ENCODE data around the gene IGLL5.
"Not testable (repeated sequence)": the region's sequence is repeated elsewhere in the genome, so short reads cannot be mapped to it uniquely, and the experiment has no call there.

Gene IGLL5

GRCh38 chr22:22902247-22903001 lies 14.8 kb downstream of the IGLL5 start:
- DNase-seq, result no peak

- DNase-seq, result no peak
These were observed 15.8 kb downstream of the IGLL5 start for GRCh38 chr22:22903355-22903777.

GRCh38 chr22:22903781-22904192 lies 16.2 kb downstream of the IGLL5 start:
- not testable (repeated sequence) for DNase-seq

GRCh38 chr22:22904736-22905135 lies 17.1 kb downstream of the IGLL5 start:
- not testable (repeated sequence) for DNase-seq

GRCh38 chr22:22906391-22906790 lies 18.8 kb downstream of the IGLL5 start:
- not testable (repeated sequence) for DNase-seq

GRCh38 chr22:22906907-22907550 lies 19.4 kb downstream of the IGLL5 start:
- no peak for DNase-seq

DNA sequence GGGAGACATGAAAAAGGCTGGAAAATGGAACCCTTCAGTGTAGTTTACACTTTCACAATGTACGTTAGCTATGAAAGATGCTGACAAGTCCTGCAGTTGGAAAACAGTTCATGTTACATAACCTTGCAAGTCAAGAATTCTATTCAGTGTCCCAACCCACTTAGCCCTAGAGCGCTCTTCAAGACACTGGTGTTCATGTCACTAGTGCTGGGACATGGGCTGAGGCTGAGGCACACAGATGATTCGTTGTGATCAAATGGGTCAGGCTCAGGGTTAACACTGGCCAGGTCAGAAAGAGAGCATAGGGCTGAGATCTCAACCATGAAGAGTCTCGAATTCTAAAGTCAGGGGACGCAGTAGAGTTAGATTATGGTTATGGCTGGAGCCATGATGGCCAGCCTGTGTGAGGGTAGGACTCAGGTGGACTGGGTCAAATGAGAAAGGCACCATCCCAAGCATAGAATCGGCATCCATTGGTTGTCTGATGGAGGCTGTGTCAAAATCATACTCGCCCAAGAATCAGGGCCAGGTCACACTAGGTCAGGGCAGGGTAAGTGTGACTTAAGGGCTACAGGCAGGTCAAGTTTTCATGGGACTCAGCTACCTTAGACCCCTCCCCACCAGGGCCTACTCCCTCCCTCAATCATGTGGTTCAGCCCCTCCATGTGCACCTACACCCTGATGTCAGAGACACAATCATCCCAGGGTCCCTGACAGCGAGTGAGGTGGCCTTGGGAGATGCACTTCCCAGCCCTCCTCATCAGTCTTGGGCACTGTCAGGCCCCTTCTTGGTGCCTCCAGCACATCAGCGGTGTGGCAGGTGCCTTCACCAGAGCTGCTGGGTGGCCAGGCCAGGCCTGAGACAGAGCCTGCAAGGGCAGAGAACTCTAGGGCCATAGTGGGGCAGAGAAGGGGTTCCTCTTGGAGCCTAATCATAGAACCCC lies 20.2 kb downstream of the IGLL5 start:
- no peak for DNase-seq

- no peak for DNase-seq
These were observed 20.9 kb downstream of the IGLL5 start for GRCh38 chr22:22908495-22908861.

DNA sequence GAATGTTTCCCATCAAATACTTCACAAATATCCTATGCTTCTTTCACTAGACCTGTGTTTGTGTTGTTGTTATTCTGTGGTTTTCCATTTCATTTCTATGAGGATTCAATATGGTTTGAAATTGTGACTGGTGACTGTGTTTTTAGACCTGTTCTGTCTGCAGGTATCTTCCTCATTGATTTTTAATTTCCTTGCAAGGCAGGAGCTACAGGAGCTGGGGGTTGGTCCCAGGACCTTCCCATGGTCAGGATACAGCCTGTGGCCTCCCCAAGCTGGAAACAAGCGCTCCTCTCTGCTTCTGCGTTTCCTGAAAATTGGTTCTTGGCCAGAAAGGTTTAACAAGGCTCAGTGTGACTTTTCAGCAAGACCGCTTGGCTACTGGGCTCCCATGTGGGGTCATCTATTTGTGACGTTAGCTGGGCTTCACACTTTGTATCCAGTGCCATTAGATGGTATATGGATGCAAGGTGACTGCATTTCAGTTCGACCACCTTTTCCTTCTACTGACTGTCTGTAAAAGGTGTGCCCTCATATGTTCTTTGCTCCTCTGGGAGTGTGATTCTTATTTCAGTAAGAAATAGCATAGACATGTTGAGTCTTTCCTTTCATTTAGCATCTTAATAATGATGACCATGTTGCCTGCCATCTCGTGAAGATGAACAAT lies 21.5 kb downstream of the IGLL5 start:
- DNase-seq, result no peak

DNA sequence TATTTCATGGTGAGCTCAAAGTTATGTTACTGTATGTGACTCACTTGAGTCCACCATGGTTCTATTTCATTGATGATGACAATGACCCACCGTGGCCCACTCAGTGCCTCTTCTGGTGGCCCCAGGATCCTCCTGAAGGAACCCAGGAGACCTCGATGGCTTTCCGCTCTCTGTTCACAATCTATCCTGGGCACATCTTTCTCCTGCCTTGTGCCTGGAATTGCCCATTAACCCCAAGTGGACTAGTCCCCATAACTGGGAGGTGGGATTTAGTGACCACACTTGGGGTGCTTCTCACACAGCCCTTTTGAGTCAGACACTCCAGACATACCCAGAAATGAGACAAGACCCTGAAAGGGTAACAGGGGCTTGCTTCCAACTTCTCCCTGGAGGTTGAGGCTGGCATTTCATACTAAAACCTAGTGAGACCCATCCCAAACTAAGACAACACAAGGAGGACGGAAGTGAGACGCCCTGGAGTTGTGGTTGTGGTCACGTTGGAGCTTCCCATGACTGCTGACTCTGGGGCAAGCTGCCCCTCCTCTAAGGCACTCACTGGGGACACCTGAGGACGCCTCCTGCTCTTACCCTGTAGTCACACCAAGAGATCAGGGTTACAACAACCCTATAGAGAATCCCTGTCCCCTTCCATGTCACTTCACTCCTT lies 22.1 kb downstream of the IGLL5 start:
- no peak for DNase-seq

DNA sequence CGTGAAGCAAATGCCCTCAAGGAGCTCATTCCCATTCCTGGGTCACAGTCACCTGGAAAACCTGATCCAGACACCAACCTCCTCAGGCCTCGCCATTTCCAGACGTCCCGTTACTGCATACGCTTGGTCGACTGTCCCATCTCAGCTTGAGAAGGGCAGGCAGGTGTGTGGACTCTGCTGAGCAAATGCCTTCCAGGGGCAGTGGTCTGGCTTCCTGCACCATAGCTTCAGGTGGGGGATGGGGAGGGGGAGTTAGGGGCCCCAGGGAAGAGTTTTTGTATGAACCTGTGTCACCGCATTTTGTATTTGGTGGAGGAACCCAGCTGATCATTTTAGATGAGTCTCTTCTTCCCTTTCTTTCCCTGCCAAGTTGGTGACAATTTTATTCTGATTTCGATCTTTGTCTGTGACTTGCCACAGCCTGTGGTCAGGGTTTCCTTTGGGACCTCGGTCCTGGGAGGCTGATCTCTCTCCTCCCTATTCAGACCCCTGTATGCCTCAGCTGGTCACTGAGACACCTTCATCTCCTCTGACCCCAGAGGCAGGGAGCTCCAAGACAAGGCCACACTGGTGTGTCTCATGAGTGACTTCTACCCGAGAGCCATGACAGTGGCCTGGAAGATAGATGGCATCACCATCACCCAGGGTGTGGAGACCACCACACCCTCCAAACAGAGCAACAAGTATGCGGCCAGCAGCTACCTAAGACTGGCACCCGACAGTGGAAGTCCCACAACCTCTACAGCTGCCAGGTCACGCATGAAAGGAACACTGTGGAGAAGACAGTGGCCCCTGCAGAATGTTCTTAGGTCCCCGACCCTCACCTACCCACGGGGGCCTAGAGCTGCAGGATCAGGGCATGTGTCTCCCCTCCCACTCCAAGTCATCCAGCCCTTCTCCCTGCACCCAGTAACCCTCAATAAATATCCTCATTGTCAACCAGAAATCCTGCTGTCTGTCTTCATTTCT lies 22.9 kb downstream of the IGLL5 start:
- no peak for DNase-seq

GRCh38 chr22:22911327-22912134 lies 23.9 kb downstream of the IGLL5 start:
- no peak for DNase-seq

- DNase-seq, result no peak
These were observed 24.7 kb downstream of the IGLL5 start for GRCh38 chr22:22912135-22912987.

- no peak for DNase-seq
These were observed 25.3 kb downstream of the IGLL5 start for GRCh38 chr22:22912988-22913253.

DNA sequence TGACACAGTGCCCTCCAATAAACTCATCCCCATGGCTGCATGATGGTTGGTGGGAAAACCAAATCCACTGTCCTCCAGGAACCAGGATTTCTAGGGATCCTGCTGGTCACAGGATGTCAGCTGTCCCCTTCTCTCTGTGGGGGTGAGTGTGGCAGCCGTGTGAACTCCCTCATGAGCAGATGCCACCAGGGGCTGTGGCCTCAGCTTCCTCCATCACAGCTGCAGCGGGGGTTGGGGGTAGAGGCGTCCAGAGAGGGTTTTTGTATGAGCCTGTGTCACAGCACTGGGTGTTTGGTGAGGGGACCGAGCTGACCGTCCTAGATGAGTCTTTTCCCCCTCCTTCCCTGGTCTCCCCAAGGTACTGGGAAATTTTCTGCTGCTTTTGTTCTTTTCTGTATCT lies 26.4 kb downstream of the IGLL5 start:
- DNase-seq, result no peak

DNA sequence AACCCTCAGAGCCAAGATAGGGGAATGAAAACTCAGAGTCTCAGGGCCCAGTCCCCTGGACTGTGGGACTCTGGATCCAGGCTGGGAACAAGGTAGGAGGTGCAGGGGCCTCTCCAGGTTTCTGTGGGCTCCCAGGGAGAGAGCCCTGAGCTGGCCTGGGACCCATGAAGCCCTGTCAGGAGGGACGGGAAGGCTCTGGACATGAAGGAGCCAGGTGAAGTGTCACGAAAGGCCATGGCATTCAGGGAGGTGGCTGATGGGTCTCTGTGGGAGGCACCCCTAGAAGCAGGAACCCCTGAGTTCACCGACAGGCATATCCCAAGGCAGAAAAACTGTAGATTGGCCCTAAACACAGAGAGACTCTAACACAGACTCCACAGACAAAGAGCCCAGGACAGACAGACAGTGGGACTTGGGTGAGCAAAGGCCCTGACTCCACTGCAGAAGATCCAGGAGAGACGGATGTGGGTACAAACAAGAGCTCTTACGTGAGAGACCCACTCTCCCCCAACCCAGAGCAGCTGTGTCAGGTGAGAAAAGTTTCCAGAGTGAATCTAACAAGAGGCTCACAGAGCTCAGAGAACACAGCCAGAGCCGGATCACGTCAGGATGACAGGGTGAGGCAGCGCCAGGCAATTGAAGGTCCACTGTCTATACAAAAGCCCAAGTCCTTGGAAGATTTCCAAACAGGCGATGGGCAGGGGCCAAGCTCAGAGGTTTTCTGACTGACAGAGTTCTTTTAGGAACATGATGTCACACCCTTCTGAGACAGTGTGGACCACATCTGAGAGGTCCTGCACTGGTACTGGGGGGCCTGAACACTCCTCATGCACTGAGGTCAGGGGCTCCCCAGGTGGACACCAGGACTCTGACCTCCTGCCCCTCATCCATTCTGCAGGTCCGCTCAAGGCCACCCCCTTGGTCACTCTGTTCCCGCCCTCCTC lies 27.4 kb downstream of the IGLL5 start:
- no peak for DNase-seq

GRCh38 chr22:22915670-22916035 lies 28.0 kb downstream of the IGLL5 start:
- DNase-seq, result no peak

DNA sequence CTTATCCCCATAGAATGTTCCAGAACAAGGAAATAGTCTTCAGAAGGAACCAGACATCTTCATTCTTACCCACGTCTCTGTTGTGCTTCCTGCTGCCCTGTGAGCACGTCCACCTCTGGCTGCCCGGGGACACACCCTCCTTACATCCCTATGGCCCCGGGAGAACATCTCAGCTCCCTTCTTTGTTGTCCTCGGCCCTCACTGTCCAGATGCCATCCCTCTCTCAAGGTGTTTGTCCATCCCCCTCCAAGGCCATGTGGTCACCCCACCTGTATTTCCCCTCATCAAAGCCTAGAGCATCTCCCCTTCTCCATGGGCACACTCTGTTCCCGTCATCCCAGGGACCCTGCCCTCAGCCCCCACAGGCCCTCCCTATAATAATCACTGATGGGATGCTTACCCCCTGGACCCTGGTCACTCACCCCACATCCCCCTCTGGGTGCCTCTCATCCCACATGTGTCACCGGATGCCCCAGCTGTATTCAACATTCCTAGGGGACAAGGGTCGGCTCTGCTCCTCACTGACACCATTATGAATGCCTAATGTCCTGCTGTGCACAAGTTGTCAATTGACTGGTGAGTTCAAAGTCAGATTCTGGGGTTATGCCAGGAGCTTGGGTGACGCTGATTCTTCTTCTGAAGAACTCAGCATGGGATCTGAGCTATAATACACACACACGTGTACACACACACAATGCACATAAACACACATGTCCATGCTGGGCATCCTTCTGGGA lies 28.8 kb downstream of the IGLL5 start:
- DNase-seq, result no peak

All from GOT3 (cell line).